GM12892 (cell line): ENCODE measurements around the gene CFAP90.

Source experiments
- POLR2A ChIP-seq: IDR thresholded peaks from 2 replicates; pipeline ENCODE4 v1.6.1; 2011; ENCODE audit warnings: low read depth, low read length, control low read depth
- POLR2AphosphoS5 ChIP-seq: IDR thresholded peaks from 2 replicates; pipeline ENCODE4 v1.6.1; 2011; ENCODE audit warnings: low read depth, low read length, control low read depth

- TF ChIP-seq POLR2A: no peak
- TF ChIP-seq POLR2AphosphoS5: no peak
Observed at GRCh38 chr5:7794823-7795222, 56.1 kb downstream of the CFAP90 start.
